HepG2 (cell line): ENCODE data around the gene CPVL. TPM values are rescaled to one million over a fixed set of nuclear protein-coding genes. Genes with fewer than 3 reads are reported as not detected.

Source experiments
- FOXP1 ChIP-seq, 2 experiments: fragments of 450-650 bp in 1 of 2; IDR thresholded peaks; 2 replicates each; pipeline ENCODE4 v1.6.1; 2017 to 2018; ENCODE audit warnings: antibody characterized with exemption in 1 of 2
- HNRNPLL ChIP-seq: fragments of 200-400 bp; formaldehyde crosslinking; IDR thresholded peaks from 2 replicates; pipeline ENCODE4 v1.6.1; 2017; ENCODE audit warnings: mild to moderate bottlenecking, low read depth, low read length; ENCODE audit not compliant: poor library complexity, severe bottlenecking
- HOXA3 ChIP-seq: sonication (generic); formaldehyde crosslinking; IDR thresholded peaks from 2 replicates; pipeline ENCODE4 v1.5.0; 2020; ENCODE audit warnings: missing genetic modification reagents
- NFKB2 ChIP-seq: sonication (generic); formaldehyde crosslinking; IDR thresholded peaks from 2 replicates; pipeline ENCODE4 v1.4.0; 2020; ENCODE audit warnings: missing genetic modification reagents, borderline replicate concordance
- PAWR ChIP-seq: sonication (generic); formaldehyde crosslinking; IDR thresholded peaks from 2 replicates; pipeline ENCODE4 v1.4.0; 2020; ENCODE audit warnings: missing genetic modification reagents, mild to moderate bottlenecking, borderline replicate concordance
- PHF21A ChIP-seq: sonication (generic); formaldehyde crosslinking; IDR thresholded peaks from 2 replicates; pipeline ENCODE4 v1.5.0; 2020; ENCODE audit warnings: mild to moderate bottlenecking, missing genetic modification reagents
- PLRG1 ChIP-seq: fragments of 450-650 bp; conservative IDR thresholded peaks from 2 replicates; pipeline ENCODE4 v1.6.1; 2016
- SALL1 ChIP-seq: sonication (generic); formaldehyde crosslinking; IDR thresholded peaks from 2 replicates; pipeline ENCODE4 v1.8.0; 2022; ENCODE audit warnings: mild to moderate bottlenecking, missing genetic modification reagents
- SMYD3 ChIP-seq: sonication (generic); formaldehyde crosslinking; IDR thresholded peaks from 2 replicates; pipeline ENCODE4 v1.8.1; 2023; ENCODE audit warnings: mild to moderate bottlenecking, missing genetic modification reagents
- SRSF1 ChIP-seq: fragments of 200-400 bp; formaldehyde crosslinking; optimal IDR thresholded peaks from 2 replicates; pipeline ENCODE3; 2017; ENCODE audit warnings: mild to moderate bottlenecking, low read depth, low read length, moderate library complexity
- SRSF9 ChIP-seq: fragments of 200-400 bp; formaldehyde crosslinking; IDR thresholded peaks from 2 replicates; pipeline ENCODE4 v1.6.1; 2018; ENCODE audit warnings: borderline replicate concordance, mild to moderate bottlenecking, low read depth, low read length; ENCODE audit not compliant: insufficient read depth, poor library complexity, severe bottlenecking
- TBX3 ChIP-seq: fragments of 450-650 bp; IDR thresholded peaks from 2 replicates; pipeline ENCODE4 v1.6.1; 2017; ENCODE audit warnings: antibody characterized with exemption, mild to moderate bottlenecking, inconsistent platforms, borderline replicate concordance
- TMF1 ChIP-seq: sonication (generic); formaldehyde crosslinking; IDR thresholded peaks from 2 replicates; pipeline ENCODE4 v1.8.1; 2022; ENCODE audit warnings: low read depth, missing genetic modification reagents
- YEATS2 ChIP-seq: sonication (generic); formaldehyde crosslinking; IDR thresholded peaks from 2 replicates; pipeline ENCODE4 v1.4.0; 2020; ENCODE audit warnings: missing genetic modification reagents, borderline replicate concordance
- ZNF337 ChIP-seq: sonication (generic); formaldehyde crosslinking; IDR thresholded peaks from 2 replicates; pipeline ENCODE4 v1.5.1; 2020; ENCODE audit warnings: missing genetic modification reagents, low read depth, mild to moderate bottlenecking, borderline replicate concordance
- ZNF543 ChIP-seq: sonication (generic); formaldehyde crosslinking; IDR thresholded peaks from 2 replicates; pipeline ENCODE4 v1.4.0; 2020; ENCODE audit warnings: mild to moderate bottlenecking, missing genetic modification reagents
- polyA plus RNA-seq, 8 experiments: library from polyadenylated mRNA; depleted of rRNA in 3 of 8; stranded (reverse) in 7 of 8; unstranded in 1 of 8; fragments of >200 nt; fragmentation: Illumina TruSeq in 4 of 8; extraction: Trizol in 4 of 8; gene quantifications; 2 replicates each; pipeline versions ENCODE4 v1.2.1 to v1.2.3, GENCODE V29; 2011 to 2016; ENCODE audit warnings: low read depth in 4 of 8, missing spikeins in 1 of 8, mixed read lengths in 1 of 8; ENCODE audit not compliant: insufficient read depth in 1 of 8
- total RNA-seq, 5 experiments: library from RNA; depleted of rRNA; stranded (reverse); fragments of >200 nt; fragmentation: Illumina TruSeq; extraction: Trizol; gene quantifications; 2 replicates each; pipeline ENCODE4 v1.2.3, GENCODE V29; 2016; ENCODE audit warnings: low read depth in 1 of 5
- TF ChIP-seq, protein P1 (sequence below): IDR thresholded peaks from 2 replicates; pipeline ENCODE4 v1.6.1; 2012; ENCODE audit warnings: low read depth, low read length, improper control_type of control experiment
- TF ChIP-seq, protein P2 (sequence below): sonication (generic); formaldehyde crosslinking; IDR thresholded peaks from 2 replicates; pipeline ENCODE4 v1.5.1; 2020; ENCODE audit warnings: missing genetic modification reagents, mild to moderate bottlenecking, borderline replicate concordance
- TF ChIP-seq, protein P3 (sequence below): sonication (generic); formaldehyde crosslinking; IDR thresholded peaks from 2 replicates; pipeline ENCODE4 v1.9.0; 2021; ENCODE audit warnings: missing genetic modification reagents, mild to moderate bottlenecking, borderline replicate concordance
- TF ChIP-seq, protein P4 (sequence below): IDR thresholded peaks from 2 replicates; pipeline ENCODE4 v1.6.1; 2016; ENCODE audit warnings: low read depth, borderline replicate concordance

Gene CPVL
- total and polyA plus RNA-seq, 2 of the 13 experiments (the other 11 are each of a cell fraction or from before 2014, with no cell fraction given) = 59.2 to 294 TPM

DNA sequence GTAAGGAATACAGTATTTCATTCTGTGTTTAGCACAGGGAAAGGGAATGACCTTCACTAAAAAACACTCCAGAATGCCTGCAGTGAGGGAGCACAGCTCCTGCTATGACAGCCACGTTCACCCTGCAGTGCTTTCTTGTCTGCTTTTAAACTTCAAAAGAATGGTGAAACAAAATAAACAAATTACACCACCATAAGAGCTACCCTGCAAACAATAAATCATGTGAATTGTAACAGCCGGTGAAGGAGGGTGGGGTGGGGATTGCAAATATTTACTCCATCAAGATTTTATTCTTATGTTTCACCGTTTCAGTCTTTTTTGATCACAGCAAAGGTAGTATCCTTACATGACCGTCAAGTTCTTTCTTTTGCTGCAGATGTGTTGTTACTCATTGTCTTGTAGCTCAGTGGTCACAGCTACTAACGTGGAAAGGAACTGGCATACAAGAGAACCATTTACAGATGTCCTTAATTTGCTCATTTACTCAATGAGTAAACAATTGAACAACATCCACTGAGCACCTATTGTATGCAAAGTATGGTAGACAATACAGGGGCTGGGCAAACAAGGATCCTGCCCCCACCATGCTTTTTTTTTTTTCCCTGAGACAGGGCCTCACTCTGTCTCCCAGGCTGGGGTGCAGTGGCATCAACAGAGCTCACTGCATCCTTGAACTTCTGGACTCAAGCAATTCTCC lies 44.2 kb upstream of the CPVL start (continued):
- TF ChIP-seq, protein P1, sequence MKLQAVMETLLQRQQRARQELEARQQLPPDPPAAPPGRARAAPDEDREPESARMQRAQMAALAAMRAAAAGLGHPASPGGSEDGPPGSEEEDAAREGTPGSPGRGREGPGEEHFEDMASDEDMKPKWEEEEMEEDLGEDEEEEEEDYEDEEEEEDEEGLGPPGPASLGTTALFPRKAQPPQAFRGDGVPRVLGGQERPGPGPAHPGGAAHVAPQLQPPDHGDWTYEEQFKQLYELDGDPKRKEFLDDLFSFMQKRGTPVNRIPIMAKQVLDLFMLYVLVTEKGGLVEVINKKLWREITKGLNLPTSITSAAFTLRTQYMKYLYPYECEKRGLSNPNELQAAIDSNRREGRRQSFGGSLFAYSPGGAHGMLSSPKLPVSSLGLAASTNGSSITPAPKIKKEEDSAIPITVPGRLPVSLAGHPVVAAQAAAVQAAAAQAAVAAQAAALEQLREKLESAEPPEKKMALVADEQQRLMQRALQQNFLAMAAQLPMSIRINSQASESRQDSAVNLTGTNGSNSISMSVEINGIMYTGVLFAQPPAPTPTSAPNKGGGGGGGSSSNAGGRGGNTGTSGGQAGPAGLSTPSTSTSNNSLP = peak; percentile 91
- TF ChIP-seq FOXP1 (IDR thresholded peaks at IDR 0.05) (peak; percentile 96), FOXP1 (CRISPR knock-in tag; IDR thresholded peaks at IDR 0.05) (peak; percentile 97), PAWR (CRISPR knock-in tag) (no peak), HOXA3 (CRISPR knock-in tag) (no peak), TMF1 (CRISPR knock-in tag) (no peak), ZNF543 (CRISPR knock-in tag) (no peak), YEATS2 (CRISPR knock-in tag) (no peak), PHF21A (CRISPR knock-in tag) (peak; percentile 55; the same call in 1 of the 2 replicates), SRSF1 (no peak), NFKB2 (CRISPR knock-in tag) (no peak), TBX3 (peak; percentile 93), HNRNPLL (no peak), SALL1 (CRISPR knock-in tag) (peak; percentile 41), ZNF337 (CRISPR knock-in tag) (no peak), PLRG1 (no peak), SRSF9 (no peak), SMYD3 (CRISPR knock-in tag) (peak; percentile 71; the same call in 1 of the 2 replicates)
- TF ChIP-seq, protein P2, sequence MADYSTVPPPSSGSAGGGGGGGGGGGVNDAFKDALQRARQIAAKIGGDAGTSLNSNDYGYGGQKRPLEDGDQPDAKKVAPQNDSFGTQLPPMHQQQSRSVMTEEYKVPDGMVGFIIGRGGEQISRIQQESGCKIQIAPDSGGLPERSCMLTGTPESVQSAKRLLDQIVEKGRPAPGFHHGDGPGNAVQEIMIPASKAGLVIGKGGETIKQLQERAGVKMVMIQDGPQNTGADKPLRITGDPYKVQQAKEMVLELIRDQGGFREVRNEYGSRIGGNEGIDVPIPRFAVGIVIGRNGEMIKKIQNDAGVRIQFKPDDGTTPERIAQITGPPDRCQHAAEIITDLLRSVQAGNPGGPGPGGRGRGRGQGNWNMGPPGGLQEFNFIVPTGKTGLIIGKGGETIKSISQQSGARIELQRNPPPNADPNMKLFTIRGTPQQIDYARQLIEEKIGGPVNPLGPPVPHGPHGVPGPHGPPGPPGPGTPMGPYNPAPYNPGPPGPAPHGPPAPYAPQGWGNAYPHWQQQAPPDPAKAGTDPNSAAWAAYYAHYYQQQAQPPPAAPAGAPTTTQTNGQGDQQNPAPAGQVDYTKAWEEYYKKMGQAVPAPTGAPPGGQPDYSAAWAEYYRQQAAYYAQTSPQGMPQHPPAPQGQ = no peak
- TF ChIP-seq, protein P3, sequence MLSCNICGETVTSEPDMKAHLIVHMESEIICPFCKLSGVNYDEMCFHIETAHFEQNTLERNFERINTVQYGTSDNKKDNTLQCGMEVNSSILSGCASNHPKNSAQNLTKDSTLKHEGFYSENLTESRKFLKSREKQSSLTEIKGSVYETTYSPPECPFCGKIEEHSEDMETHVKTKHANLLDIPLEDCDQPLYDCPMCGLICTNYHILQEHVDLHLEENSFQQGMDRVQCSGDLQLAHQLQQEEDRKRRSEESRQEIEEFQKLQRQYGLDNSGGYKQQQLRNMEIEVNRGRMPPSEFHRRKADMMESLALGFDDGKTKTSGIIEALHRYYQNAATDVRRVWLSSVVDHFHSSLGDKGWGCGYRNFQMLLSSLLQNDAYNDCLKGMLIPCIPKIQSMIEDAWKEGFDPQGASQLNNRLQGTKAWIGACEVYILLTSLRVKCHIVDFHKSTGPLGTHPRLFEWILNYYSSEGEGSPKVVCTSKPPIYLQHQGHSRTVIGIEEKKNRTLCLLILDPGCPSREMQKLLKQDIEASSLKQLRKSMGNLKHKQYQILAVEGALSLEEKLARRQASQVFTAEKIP = no peak
- TF ChIP-seq, protein P4, sequence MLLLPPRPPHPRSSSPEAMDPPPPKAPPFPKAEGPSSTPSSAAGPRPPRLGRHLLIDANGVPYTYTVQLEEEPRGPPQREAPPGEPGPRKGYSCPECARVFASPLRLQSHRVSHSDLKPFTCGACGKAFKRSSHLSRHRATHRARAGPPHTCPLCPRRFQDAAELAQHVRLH (CRISPR knock-in tag) = no peak
